GM18499 (cell line): Measurements from ENCODE around the gene PCOLCE2.
A peak's percentile ranks its signal among the peaks of the same experiment; 100 is the strongest.
"Not testable (repeated sequence)": the region's sequence is repeated elsewhere in the genome, so short reads cannot be mapped to it uniquely, and the experiment has no call there.

Experiments used
- ATAC-seq: cut with Tn5 transposase; IDR thresholded peaks from one replicate; pipeline ENCODE4 v1.9.1; 2021; ENCODE audit warnings: moderate number of reproducible peaks; ENCODE audit not compliant: insufficient read depth, unreplicated experiment

The PCOLCE2 gene

DNA sequence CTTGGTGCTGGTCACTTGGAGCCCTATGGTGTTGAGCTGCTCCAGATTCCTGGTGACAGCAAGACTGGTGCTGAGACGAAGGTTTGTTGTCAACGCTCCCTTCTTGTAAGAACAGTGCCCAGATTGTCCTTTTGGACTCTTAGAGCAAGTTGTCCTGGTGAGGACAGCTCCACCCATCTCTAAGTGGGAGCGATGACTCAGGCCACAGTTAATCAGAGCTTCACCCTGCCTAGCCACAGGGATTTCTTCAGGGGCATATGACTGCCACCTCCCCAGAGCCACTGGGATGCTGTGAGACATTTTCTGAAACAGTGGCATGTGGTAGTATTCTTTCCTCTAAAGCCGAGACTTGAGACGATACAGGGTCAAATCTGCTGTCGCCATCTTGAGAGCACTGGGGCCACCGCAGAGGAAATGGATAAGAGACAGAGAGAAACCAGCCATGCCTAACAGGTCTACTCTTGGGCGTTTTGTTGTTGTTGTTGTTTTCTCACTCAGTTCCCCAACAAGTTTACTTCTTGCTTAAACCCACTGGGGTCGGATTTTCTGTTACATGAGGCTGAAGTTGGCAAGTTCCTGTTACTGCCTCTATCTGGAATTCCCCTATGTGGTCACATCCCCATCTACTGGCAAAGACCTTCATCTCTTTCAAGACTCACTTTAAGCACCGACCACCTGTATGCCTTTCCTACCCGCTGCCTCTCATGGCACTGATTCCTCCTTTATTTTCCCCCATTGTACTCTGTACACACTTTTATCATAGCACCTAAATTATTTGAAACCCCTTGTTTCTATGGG is 16.0 kb upstream of the PCOLCE2 start:
- ATAC-seq = peak; percentile 73

GRCh38 chr3:142902356-142902755 is 13.5 kb upstream of the PCOLCE2 start:
- no peak for ATAC-seq

DNA sequence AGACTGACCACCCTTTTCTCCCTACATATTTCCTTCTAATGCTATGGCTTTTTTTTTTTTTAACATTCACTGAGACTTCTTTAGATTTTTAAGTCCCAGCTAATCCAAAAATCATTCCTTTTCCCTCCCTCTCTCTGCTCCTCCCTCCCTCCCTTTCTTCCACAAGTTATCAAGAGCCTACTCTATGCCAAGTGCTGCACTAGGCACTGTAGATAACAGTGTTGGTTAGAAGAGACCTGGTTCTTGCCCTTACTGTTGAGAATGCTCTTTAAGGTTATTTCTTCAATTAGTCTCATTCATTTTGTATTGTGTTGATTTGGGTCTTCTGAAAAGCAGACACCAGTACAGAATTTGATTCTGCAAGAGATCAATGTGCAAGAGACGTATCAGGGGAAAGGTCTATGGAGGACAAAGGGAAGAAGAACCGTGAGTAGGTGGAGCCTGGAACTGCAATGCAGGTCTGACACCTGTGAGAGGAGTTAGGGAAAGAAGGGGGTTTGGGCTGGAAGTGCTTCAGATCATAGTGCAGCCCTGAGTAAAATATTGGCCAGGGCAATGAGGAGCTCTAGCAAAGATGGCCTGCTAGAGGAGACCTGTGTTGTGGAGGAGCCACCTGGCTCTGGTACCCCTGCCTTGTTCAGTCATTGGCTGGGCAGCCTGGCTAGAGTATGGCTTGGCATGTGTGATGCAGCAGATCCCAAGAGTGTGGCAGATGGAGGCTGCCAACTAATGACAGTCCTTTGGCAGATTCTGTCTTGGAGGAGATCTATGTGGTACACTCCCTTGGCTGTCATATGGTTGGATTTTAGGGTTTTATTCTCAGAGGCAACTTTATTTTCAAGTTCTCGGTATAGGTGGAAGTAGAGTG is 9.7 kb upstream of the PCOLCE2 start:
- ATAC-seq = no peak

DNA sequence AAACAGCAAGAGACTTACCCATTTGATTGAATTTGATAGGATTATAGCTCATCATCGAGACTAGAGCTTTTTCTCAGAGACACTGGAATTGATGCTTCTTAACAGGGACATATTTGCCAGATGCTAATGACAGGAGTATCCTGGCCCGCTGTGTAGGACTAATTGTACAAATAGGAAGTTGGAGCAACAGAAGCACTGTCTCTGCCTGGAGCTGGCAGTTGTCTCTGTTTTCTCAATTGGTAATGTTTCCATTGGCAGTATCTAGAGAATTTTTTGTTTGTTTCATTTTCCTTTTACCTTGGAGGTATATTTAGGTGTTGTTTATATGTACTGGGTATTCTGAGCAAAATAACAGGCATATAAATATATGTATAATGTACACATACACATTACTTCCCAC is 8.9 kb upstream of the PCOLCE2 start:
- no peak for ATAC-seq

- no peak for ATAC-seq
Measured at GRCh38 chr3:142896996-142897395, 8.1 kb upstream of the PCOLCE2 start.

DNA sequence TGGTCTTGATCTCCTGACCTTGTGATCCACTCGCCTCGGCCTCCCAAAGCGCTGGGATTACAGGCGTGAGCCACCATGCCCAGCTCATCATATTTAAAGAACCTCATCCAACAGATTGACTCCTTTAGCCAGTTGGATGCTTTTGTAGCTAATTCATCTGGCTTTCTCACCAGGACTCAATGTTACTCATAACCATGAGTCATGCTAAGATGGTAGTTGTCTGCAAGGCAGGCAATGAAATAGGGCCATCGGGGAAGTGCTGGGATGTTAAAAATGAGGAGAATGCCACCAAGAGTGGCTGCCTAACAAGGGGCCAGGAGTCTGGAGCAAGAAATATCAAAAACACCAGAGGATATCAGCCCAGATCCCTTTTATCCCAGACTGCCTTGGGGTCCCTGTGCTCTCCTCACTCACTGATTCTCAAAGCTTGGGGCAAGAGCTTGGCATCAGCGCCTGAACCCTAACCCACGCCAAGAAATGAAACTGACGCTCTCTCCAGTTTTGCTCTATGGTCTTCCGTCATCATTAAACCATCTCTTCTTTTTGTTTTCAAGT is 7.4 kb upstream of the PCOLCE2 start:
- no peak for ATAC-seq

DNA sequence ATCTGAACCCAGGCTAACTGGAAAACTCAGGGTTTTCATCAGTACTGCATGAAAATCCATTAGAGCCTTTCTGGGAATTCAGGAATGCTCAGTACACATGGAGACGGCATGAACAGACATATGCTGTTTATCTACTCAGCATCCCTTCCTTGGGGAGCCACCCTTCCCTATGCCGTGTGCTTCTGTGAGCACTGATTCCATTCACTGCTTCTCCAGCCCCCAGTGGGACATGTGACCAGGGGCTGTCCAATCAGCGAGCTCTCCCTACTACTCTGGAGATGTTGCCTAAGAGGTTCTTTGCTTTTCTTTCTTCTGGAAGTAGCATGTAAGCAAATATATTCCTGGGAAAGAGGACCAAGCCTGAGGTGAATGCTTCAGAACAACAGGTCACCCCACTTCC is 5.6 kb upstream of the PCOLCE2 start:
- ATAC-seq = no peak

DNA sequence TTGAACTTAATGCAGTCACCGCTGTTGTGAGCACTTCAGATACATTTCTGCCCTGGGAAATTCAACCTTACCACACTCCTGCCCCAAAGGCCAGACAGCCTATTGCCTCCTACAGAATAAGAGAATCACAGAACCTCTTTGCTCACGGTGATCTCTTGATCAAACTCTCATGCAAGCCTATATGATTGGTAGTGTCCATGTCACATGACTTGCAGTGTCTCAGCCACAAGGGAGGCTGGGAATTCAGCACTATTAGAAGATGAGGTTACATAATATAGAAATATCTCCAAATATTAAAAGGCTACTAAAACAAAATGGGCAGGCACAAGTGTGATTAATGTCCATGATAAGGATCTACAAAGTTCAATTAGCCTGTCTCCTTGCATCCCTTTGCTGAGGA is 3.8 kb upstream of the PCOLCE2 start:
- no peak for ATAC-seq

- no peak for ATAC-seq
Measured at GRCh38 chr3:142890592-142890991, 1.7 kb upstream of the PCOLCE2 start.

DNA sequence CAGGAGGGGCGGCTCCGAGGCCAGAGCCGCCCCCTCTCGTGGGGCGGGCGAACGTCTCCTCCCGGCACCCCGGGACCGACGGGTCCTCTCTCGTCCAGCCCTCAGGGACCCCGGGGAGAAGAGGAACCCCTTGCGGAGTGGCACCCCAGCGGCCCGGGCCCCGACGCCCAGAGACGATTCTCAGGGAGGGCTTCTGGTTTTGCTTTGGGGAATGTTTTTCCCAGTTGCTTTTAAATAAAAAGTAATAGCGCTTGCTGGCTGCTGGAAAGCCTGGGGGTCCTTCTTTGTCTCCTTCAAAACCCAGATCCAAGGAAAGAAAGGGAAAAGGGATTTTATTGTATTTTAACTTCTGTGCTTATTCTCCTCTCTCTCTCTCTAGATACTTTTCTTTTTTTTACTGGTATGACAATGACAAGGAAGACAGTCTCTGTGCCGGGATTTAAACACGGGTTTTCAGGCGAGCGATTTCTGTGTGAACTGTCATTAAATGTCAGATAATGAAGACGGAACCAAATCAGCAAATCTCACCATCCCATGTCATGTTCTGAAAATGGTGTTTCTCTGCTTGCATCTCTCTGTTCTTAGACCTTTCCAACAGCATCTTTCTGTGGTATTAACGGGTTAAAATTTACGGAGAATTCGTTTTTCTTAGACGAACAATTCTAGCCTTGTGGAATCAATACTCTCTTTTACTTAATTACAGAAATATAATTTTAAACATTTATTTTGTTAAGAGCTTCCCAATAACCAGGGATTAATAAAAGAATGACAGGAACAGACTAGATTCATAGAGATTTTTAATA is 530 bp upstream of the PCOLCE2 start:
- no peak for ATAC-seq

DNA sequence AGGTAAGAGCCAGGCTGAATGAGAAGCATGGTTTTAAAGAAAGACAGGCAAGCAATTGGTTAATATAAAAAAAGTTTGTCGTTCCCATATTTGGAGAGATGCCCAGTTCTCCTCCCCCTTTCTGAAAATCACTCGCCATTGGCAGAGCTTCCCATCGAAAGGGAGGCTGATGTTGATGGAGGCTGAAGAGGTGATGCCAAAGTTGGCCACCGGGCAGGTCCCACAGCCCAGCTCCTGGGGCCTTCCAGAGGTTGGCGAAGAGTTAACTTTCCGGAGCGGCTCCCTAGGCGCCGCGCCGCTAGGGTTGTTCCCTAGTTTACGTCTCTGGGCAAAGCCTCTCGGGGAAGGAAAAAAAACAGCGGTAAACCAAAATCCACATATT is 793 bp downstream of the PCOLCE2 start:
- ATAC-seq = no peak

GRCh38 chr3:142886940-142887339 is 1.9 kb downstream of the PCOLCE2 start:
- ATAC-seq = no peak

- no peak for ATAC-seq
Measured at GRCh38 chr3:142886021-142886420, 2.9 kb downstream of the PCOLCE2 start.

DNA sequence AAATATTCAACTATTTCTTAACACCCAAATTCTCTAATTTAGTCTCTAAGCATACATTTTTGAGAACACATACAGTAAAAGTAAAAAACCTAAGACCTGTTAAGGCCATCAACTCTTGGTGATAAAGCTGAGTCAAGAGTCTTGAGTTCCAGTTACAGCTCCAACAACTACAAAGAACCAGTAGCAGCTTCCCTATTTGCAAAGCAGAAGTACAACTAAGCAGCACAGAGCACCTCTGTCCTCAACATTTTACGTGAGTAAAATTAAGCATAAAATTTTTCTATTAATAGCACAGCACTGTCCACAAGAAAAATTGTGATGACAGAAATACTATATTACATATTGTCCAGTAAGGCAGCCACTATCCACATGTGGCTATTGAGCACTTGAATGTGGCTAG is 4.4 kb downstream of the PCOLCE2 start:
- ATAC-seq = no peak

DNA sequence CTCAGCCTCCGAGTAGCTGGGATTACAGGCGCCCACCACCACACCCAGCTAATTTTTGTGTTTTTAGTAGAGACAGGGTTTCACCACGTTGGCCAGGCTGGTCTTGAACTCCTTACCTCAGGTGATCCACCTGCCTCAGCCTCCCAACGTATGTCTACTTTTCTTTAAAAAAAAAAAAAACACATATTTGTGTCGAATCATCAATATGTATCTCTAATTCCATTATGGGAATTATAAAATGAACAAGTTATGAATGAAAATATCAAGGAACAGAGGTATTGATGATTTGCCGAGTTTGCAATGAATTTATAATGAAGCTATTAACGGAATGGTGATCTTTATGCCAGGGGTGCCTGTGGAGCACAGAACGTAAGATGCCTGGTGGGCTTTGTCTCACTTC is 5.3 kb downstream of the PCOLCE2 start:
- not testable (repeated sequence) for ATAC-seq

DNA sequence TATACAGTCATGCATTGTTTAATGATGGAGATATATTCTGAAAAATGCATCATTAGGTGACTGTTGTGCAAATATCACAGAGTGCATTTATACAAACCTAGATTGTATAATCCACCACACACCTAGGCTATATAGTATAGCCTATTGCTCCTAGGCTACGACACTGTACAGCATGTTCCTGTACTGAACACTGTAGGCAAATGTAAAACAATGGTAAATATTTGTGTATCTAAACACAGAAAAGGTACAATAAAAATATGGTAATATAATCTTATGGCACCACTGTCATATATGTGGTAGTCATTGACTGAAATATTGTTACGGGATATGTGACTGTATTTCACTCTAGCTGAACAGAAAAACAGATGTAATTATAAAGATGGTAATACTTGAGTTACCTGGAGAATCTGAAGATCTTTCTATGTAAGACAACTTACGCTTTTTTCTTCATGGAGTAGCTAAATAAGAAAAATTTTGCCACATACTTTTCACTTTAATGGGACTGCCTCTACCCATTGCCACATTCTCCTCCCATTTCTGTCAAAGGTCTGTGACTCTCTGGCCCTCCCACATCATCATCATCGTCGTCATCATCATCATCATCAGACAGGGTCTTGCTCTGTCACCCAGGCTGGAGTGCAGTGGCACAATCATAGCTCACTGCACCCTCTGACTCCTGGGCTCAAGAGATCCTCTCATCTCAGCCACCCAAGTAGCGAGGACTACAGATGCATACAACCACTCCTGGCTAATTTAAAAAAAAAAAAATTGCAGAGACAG is 7.2 kb downstream of the PCOLCE2 start:
- no peak for ATAC-seq

DNA sequence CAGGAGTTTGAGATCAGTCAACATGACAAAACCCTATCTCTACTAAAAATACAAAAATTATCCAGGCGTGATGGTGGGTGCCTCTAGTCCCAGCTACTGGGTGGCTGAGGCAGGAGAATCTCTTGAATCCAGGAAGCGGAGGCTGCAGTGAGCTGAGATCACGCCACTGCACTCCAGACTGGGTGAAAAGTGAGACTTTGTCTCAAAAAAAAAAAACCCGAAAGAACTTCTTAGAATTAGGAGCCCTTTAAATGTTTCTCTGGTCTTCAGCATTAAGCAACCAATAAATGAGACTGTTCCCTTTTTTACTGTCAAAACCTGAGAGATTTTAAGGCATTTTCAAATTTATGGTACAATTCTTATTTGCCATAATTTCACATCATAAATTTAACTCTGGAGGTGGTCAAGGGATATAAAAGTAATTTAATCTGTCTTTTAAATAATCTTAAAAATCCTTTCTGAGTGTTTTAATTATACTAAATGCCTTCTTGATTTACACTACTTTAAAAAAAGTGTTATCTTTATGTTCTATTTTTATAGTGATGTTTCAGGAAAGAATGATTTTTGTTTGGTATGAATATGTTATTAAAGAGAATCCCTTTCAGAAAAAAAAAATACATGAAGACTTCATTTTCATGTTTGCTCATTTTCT is 10.1 kb downstream of the PCOLCE2 start:
- ATAC-seq = no peak

DNA sequence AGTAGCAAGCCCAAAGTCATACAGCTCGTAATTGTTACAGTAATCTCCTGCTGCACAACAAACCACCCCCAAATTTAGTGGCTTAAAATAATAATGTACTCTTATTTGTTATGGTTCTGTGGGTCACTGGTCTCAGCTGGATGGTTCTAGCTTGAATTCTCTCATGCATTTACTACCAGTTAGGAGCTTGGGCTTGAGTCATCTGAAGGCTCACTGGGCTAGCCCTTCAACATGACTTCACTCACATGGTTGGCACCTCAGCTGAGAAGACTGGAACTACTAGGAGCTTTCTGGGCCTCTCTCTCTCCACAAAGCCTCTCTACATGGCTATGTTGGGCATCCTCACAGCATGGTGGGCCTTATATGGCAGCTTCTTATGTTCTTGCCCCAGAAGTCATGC is 12.5 kb downstream of the PCOLCE2 start:
- ATAC-seq = no peak

- ATAC-seq = no peak
Measured at GRCh38 chr3:142875583-142876207, 13.2 kb downstream of the PCOLCE2 start.
